GM13977 (cell line): ENCODE results near the gene NTN1.
"Not testable (repeated sequence)": the region's sequence is repeated elsewhere in the genome, so short reads cannot be mapped to it uniquely, and the experiment has no call there.

Source experiments
- DNase-seq: peaks from one replicate; pipeline ENCODE4 v3.0.0; 2012; ENCODE audit warnings: low spot score
- CTCF ChIP-seq: IDR thresholded peaks from 2 replicates; pipeline ENCODE4 v1.5.1; 2012; ENCODE audit warnings: mild to moderate bottlenecking, control low read depth; ENCODE audit not compliant: insufficient read depth; ENCODE audit errors: extremely low read depth, missing control alignments
- in situ Hi-C: fragments of 300-500 bp; cut with MboI; formaldehyde crosslinking; loops from one replicate; pipeline ENCODE4 v1.12.0; 2022; ENCODE audit warnings: low sequenced_read_pairs, low pct_unique_long_range_greater_than_20kb, mixed read lengths, inconsistent platforms; ENCODE audit not compliant: unreplicated experiment

NTN1 gene

GRCh38 chr17:9021158-9021991 lies at the start of gene NTN1:
Gene NTN1 (plus strand): TSS chr17:9021510. CDS start chr17:9022374, 864 bp downstream.
- DNase-seq, result peak; percentile 90
- in situ Hi-C loops, result no loop called here
- TF ChIP-seq CTCF, result no peak

GRCh38 chr17:8975091-8975725 lies 46.1 kb upstream of the NTN1 start:
- TF ChIP-seq CTCF, result peak; percentile 9
- in situ Hi-C loops, result loop anchor here (25.0 kb wide), 2 partner anchors 562 to 563 kb away; no protein-coding TSS in a partner anchor
- no peak for DNase-seq

GRCh38 chr17:8976638-8977037 lies 44.7 kb upstream of the NTN1 start:
- in situ Hi-C loops, result loop anchor here (25.0 kb wide), 2 partner anchors 561 to 564 kb away; no protein-coding TSS in a partner anchor
- peak; percentile 57 for DNase-seq
- TF ChIP-seq CTCF, result no peak

GRCh38 chr17:8979715-8980114 lies 41.6 kb upstream of the NTN1 start:
- DNase-seq, result no peak
- no peak for TF ChIP-seq CTCF
- in situ Hi-C loops, result loop anchor here (25.0 kb wide), 2 partner anchors 558 to 567 kb away; no protein-coding TSS in a partner anchor

- no peak for TF ChIP-seq CTCF
- in situ Hi-C loops, result loop anchor here (25.0 kb wide), 2 partner anchors 556 to 569 kb away; no protein-coding TSS in a partner anchor
- no peak for DNase-seq
Observed at GRCh38 chr17:8981443-8981842, 39.9 kb upstream of the NTN1 start.

GRCh38 chr17:8984225-8984624 lies 37.1 kb upstream of the NTN1 start:
- not testable (repeated sequence) for DNase-seq
- in situ Hi-C loops, result loop anchor here (25.0 kb wide), 2 partner anchors 553 to 572 kb away; no protein-coding TSS in a partner anchor
